Left forelimb (tissue), 1 donor: ENCODE data around the gene CLK3.

Source experiments
- DNase-seq: peaks from one replicate; pipeline ENCODE4 v3.0.0-alpha.2; 2018; ENCODE audit warnings: low spot score

The CLK3 gene

GRCh38 chr15:74603789-74604705 lies 11.6 kb upstream of the CLK3 start:
- no peak for DNase-seq

- DNase-seq: no peak
Measured at GRCh38 chr15:74604983-74605794, 10.4 kb upstream of the CLK3 start.

- DNase-seq: no peak
Measured at GRCh38 chr15:74605795-74606150, 9.9 kb upstream of the CLK3 start.

DNA sequence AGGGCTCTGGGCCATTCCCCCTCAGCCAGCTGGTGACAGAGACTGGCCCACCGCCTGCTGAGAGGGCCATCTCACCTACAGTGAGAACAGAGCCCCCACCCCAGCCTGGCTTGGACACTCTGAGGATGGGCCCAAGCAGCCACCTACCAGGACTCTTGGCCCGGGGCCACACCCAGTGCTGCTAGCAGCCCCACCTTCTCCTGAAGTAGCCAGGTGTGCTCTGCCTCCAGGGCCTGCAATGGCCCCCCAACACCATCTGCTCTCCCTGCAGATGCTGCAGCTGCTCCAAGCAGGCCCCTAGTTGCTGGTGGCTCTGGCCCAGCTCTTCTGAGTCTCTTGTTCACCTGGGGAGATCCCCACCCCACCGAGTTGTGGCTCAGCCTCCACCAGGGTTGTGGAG lies 6.8 kb upstream of the CLK3 start:
- no peak for DNase-seq

DNA sequence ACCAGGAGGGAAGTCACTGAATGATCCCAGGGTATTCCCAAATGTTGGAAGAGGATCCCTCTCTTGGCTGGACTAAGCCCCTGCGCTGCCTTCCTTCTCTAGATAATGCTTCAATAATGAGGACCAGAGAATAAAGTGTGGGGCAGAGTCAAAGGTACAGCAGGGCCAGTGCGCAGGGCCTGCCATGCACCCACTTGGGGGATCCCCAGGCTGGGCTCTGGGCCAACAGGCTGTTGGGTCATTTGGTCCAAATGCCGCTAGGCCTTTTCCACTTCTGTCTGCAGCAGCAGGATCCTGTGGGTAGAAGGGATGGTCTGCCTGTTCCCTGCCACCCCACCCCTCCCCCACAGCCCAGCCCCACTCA lies 5.7 kb upstream of the CLK3 start:
- DNase-seq: no peak

DNA sequence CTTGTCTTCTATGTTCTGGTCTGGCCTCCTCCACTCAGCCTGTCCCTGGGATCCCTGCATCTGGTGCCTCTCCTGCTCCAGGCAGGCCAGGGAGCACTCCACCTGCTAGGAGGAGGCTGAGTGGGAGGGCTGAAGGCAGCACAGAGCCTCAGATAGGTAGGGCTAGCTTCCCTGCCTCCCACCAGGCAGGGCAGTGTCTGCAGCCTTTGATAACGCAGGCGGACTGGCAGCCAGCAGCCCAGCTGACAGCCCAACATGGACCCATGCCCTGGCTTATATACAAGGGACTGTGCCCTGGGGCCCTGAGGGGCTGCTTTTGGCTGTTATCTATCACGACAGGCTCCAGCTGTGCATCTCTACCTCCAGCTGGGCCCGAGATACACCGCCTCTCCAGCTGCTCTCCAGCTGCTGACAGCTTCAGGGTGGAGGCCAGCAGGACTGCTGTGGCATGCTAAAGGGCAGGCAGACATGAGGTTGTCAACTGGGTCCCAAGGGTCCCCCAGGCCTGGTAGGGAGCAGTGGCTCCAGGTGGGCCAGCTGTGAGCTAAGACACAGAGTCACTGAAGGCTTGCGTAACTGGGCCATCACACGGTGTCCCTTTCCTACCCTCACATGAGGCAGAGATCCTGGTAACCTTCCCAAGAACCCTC lies 5.2 kb upstream of the CLK3 start:
- no peak for DNase-seq

- DNase-seq: no peak
Measured at GRCh38 chr15:74611341-74611740, 4.3 kb upstream of the CLK3 start.

DNA sequence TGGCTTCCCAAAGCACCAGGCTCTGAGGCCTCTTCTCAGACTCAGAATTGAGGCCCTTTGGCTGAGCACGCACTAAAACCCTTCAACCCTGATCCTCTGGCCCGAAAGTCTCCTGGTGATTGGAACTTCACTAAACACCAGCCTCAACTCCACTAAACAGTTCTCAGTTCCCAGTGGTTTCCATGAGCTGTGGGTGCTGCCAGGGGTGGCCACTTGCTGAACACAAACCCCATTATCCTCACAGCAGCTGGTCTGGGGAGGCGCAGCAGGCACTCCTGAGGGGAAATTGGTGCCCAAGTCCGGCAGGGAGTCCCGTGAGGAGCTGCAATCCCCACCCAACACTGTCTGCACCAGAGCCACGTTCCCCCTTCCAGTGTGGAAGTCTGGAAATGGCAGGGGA lies 3.8 kb upstream of the CLK3 start:
- no peak for DNase-seq

DNA sequence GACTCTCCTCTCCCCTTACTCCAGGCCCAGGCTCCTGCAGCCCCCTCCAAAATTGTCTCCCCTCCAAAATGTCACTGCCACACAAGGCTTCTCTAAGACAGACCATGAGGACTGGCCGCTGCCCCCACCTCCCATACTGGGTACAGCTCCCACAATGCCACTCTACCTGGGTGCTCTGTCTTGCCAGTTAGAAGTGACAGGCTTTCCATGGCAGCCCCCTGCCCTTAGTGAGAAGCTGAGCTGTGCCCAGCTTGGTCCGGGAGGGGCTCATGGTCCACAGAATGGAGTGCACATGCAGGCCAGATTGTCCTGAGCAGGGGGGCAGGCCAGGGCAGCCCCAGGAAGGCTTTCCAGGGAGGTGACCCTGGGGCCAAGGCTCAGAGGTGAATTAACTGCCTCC lies 3.0 kb upstream of the CLK3 start:
- DNase-seq: no peak

DNA sequence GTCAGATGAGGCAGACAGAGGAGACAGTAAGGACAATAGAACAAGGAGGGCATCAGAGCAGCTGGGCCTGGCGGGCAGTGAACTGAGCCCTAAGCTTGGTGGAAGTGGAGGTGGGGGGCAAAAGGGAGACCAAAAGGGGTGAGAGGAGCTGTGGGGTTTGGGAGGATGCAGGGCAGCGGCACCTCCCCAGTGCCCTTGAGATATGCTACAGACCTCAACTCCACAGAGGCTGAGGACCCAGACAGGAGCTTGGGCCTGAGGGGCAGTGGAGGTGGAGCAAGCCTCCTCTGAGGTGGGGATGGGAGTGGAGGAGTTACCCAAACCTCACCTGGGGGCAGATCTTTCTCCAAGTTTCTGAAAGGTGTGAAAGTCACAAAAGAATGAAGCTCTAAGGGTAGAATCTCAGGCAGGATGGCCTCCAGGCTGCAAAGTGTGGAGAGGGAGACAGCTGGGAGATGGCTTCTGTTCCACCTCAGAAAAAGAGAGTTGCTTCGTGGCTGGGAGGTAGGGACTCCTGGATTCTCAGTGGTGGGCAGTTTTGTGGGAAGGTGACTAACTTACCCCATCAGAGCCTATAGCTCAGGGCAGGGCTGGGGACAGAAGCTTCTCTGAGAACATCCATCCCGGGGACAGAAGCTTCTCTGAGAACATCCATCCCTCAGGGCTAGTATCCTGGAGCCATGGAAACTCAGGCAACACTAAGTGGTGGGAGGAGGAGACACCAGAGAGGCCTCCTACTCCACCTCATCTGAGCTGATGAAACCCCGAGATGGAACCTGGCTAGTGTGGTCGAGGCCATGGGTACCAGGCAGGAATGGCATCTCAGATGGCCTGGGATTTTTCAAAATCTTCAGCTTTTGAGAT lies 2.3 kb upstream of the CLK3 start:
- DNase-seq: no peak

DNA sequence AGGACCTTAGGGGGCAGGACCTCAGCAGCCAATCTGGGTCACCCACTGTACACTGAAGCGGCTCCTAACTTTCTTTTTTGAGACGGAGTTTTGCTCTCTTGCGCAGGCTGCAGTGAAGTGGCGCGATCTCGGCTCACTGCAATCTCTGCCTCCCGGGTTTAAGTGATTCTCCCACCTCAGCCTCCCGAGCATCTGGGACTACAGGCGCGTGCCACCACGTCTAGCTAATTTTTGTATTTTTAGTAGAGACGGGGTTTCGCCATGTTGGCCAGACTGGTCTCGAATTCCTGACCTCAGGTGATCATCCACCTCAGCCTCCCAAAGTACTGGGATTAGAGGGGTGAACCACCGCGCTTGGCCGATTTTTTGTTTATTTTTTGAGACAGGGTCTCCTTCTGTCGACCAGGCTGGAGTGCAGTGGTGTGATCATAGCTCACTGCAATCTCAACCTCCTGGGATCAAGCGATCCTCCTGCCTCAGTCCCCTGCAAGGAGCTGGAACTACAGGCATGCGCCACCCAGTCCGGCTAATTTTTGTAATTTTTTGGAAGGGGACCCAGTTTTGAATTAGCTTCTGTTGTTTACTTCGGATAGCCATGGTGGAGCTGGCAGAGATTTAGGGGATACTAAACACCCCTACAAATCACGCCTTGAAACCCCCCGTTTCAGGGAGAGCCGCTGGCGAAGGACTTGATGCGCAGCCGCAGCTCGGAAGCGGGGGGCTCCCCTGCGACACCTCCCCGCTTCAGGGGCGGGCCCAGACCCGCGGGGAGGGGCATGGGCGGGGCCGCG lies 1.5 kb upstream of the CLK3 start:
- DNase-seq: no peak

DNA sequence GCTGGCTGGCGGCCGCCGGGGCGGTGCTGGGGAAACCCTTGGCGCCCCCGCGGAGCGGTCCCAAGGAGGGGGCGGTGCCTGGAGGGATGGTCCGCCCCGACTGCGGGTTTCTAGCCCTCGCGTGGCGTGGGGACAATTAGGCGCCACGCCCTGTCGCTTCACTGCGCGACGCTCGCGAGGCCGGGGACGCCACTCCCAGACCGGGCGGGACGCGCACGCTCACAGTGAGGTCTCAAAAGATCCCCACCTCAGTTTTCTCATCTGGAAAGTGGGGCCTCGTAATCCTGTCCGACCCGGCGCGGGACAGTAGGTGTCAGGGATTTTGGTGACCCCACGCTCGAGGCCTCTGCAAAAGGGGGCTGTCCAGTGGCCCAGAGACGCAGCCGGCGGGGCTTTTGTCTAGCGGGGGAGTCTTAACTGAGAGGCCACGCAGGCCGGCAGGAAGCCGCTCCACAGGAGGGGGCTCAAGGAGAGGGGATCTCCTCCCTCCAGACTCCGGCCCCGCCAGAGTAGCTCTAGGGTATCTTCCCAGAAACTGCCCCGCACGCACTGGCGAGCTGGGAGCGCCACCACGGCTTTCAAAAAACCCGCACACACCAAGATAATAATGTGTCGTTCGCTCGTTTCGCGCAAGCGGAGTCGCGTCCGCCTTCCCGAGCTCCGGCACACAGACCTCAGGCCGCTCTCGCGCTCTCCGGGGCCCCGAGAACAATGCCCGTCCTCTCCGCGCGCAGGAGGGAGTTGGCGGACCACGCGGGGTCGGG lies 710 bp upstream of the CLK3 start:
- DNase-seq: peak; percentile 90

- DNase-seq: peak; percentile 76
Measured at GRCh38 chr15:74616366-74616939, 817 bp downstream of the CLK3 start.

- no peak for DNase-seq
Measured at GRCh38 chr15:74616996-74617395, 1.4 kb downstream of the CLK3 start.

GRCh38 chr15:74618841-74619596 lies 3.4 kb downstream of the CLK3 start:
- no peak for DNase-seq

DNA sequence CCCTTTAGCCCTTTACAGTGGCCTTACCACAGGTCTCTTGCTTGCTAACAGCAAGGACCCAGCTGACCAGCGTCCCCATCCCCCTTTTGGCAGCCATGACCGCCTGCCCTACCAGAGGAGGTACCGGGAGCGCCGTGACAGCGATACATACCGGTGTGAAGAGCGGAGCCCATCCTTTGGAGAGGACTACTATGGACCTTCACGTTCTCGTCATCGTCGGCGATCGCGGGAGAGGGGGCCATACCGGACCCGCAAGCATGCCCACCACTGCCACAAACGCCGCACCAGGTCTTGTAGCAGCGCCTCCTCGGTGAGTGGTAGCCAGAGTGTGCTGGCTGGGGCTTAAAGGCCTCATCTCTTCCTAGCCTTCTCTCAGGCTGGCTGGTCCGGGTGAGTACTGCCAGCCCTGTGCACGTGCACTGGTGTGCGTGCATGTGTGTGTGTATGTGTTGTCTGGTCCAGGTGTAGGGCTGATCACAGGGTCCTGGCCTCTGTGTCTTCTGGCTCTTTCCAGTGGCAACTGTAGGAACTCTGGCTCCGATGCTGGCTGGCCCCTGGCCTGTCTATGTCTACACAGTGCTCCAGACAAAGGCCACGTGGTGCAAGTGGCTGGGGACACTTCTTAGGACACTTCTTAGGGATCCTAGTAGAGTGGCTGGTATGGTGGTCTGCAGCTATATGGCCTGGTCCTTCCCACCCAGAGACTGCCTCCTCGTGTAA lies 4.4 kb downstream of the CLK3 start:
- no peak for DNase-seq

DNA sequence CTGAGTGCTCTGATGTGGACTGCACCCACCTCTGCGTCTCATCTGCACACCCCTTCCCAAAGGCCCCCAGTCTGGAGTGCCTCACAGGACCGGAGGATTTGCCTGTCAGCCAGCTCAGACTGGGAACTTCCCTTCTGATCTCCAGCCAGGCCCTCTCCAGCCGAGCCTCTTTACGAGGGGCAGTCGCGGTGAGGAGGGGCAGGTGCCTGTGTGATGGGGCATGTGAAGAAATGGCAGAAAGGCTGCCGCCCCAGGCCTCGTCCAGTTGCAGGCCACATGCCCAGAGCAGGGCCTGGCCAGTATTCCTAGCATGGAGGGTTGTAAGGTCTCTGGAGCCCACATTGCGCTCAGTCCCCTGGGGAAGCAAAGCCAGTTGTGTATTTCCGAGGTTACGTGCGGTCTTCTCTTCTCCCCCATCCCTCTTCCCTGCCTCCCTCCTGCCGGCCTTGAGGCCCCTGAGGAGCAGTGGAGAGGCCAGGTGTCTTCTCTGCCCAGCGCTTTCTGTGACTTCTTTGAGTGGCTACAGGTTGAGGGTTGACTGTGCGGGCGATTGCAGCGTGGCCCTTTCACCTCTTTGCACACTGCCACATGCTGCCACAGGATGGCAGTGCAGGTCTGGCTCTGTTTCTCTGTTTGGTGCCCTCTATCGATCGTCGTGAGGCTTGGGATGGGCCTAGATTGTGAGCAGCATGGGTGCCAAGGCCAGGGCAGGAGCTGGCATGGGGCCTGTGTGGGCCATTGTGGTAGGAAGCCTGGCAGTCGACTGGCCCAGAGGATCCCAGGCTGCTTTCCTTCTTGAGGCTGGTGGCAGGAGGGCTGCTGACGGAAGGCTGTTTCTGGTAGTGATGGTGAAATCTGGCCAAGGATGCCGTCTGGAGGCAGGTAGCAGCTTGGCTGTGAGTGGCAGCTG lies 5.3 kb downstream of the CLK3 start:
- no peak for DNase-seq
